ENCODE results near the gene PROSER2. TPM values are rescaled to one million over a fixed set of nuclear protein-coding genes. Genes with fewer than 3 reads are reported as not detected.

The PROSER2 gene
- total and polyA plus RNA-seq, 8 donors = 1.3 to 16.2 (median 5.7) TPM; not detected in 1

DNA sequence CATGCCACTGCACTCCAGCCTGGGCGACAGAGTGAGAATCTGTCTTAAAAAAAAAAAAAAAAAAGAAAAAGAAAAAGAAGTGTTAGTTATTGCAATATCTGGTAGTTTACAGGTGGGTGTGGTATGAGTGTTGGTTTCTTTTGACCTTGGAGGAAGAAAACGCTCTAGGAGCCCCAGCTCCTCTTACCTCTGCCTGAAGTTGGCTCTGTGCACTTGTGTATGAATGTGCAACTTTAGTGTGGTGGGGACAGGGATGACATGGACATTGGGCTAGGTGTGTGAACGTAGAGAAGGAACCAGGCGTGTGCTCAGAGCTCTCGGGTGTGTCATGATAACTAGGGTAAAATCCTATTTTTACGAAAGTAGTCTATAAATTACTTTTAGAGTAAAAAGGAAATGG lies 11.9 kb downstream of the PROSER2 start:
- WGBS, 5 donors = 76 to 87% (median 81%) methylated on average over 6 of the region's 6 CpGs
- H3K27me3 ChIP-seq = no peaks in the 10 kb centered on the region
- H3K4me1 ChIP-seq = peaks cover 0 to 37% (median 25%) of the 10 kb centered on the region in 4 donors
- no peaks in the 10 kb centered on the region for H3K9me3 ChIP-seq
- H3K4me3 ChIP-seq = no peak overlapping the region
- H3K36me3 ChIP-seq = no peaks in the 10 kb centered on the region
- DNase-seq = no peak
- H3K27ac ChIP-seq = no peak overlapping the region
- intact Hi-C loops (cut with DNase I; ENCODE audit: low total_unique reads) = no loop called here
- no peak for TF ChIP-seq CTCF (IDR thresholded peaks at IDR 0.05)
- no peak for TF ChIP-seq POLR2AphosphoS5 (IDR thresholded peaks at IDR 0.05)
- TF ChIP-seq EP300 (IDR thresholded peaks at IDR 0.05) = no peak
- TF ChIP-seq POLR2A (IDR thresholded peaks at IDR 0.05) = no peak

- intact Hi-C loops (cut with DNase I; ENCODE audit: low total_unique reads) = no loop called here
- H3K4me1 ChIP-seq = peaks cover 0 to 32% (median 19%) of the 10 kb centered on the region in 4 donors
- H3K9me3 ChIP-seq = no peaks in the 10 kb centered on the region
- no peak overlapping the region for H3K4me3 ChIP-seq
- no peak overlapping the region for H3K27ac ChIP-seq
- TF ChIP-seq EP300 (IDR thresholded peaks at IDR 0.05) (no peak), POLR2AphosphoS5 (IDR thresholded peaks at IDR 0.05) (no peak), CTCF (IDR thresholded peaks at IDR 0.05) (no peak), POLR2A (IDR thresholded peaks at IDR 0.05) (no peak)
- 90 to 94% (median 90%) methylated on average over 8 of the region's 8 CpGs for WGBS, 5 donors
- H3K36me3 ChIP-seq = no peaks in the 10 kb centered on the region
- no peak for DNase-seq
- H3K27me3 ChIP-seq = no peaks in the 10 kb centered on the region
Measured at GRCh38 chr10:11835704-11836103, 12.5 kb downstream of the PROSER2 start.

DNA sequence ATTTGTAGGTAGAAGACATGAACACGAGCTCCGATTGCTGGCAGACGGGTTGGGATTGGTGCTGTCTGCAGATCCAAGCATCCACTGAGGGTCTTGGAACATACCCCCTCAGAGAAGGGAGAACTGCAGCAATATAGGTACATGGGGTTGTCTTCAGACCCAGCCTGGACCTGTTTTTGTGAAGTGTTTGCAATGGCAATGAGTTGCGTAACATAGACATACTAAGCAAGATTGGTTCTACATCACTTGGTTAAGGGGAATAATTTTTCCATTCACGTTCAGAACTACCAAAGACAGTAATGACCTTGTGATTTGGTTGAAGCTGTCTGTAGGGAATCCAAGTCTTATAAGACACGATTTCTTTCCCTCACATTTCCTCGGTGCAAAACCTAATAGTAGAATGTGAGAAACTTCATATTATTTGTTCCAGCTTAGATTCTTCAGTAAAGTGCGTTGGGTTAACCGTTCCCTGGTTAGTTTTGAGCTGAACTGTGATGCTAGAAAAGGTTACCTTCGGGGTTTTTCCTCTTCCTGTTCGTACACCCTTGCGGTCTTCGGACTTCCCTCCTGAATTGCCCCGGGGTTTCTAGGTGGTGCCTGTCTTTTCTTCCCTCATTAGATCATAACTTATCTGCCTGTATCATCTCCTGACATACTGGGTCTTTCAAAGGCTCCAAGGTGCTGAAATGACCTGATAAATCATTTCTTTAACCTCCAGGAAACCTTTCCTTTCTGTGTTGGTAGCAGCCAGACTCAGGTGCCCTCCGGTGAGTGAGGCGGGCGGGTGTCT lies 14.4 kb downstream of the PROSER2 start:
- H3K4me3 ChIP-seq = no peak overlapping the region
- H3K9me3 ChIP-seq = no peaks in the 10 kb centered on the region
- no peak for DNase-seq
- 84 to 90% (median 87%) methylated on average over 17 of the region's 17 CpGs for WGBS, 5 donors
- H3K27ac ChIP-seq = no peak overlapping the region
- no peak for TF ChIP-seq POLR2AphosphoS5 (IDR thresholded peaks at IDR 0.05)
- no peak for TF ChIP-seq EP300 (IDR thresholded peaks at IDR 0.05)
- no peak for TF ChIP-seq POLR2A (IDR thresholded peaks at IDR 0.05)
- no peak for TF ChIP-seq CTCF (IDR thresholded peaks at IDR 0.05)
- H3K27me3 ChIP-seq = no peaks in the 10 kb centered on the region
- H3K36me3 ChIP-seq = no peaks in the 10 kb centered on the region
- H3K4me1 ChIP-seq = peaks cover 0 to 14% (median 13%) of the 10 kb centered on the region in 4 donors
- intact Hi-C loops (cut with DNase I; ENCODE audit: low total_unique reads) = no loop called here

DNA sequence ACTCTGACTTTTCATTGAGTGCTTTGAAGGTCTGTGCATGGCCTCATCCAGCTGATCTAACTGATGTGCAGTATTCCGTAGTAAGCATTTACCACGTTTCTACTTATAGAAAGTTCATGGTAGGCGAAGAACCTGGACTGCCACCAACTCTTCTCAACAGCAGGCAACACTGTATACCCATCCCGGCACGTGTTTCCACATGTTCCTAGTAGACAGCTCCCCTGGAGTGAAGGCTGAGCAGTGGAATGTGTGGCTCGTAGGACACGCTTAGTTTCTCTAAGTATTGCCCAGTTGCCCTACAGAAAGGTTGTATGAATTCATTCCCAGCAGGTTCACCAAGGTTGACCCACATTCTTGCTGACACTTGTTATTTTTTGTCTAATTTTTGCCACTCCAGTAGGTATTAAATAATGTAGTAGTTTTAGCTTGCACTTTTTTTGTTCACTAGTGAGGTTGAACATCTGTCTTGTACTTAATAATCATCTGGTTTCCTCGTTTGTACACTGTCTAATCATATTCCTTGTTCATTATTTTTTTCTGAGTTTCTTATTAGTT lies 15.2 kb downstream of the PROSER2 start:
- DNase-seq = no peak
- Histone ChIP-seq H3K4me1 (peaks cover 0 to 10% (median 9%) of the 10 kb centered on the region in 4 donors), H3K36me3 (no peaks in the 10 kb centered on the region), H3K27me3 (no peaks in the 10 kb centered on the region), H3K27ac (no peak overlapping the region), H3K9me3 (no peaks in the 10 kb centered on the region), H3K4me3 (no peak overlapping the region)
- no peak for TF ChIP-seq EP300 (IDR thresholded peaks at IDR 0.05)
- TF ChIP-seq POLR2AphosphoS5 (IDR thresholded peaks at IDR 0.05) = no peak
- no peak for TF ChIP-seq POLR2A (IDR thresholded peaks at IDR 0.05)
- no peak for TF ChIP-seq CTCF (IDR thresholded peaks at IDR 0.05)
- WGBS, 5 donors = 81 to 90% (median 85%) methylated on average over 8 of the region's 8 CpGs
- intact Hi-C loops (cut with DNase I; ENCODE audit: low total_unique reads) = no loop called here
